CD14-positive monocyte (primary cell): ENCODE results near the gene NAT8. TPM values are rescaled to one million over a fixed set of nuclear protein-coding genes. Genes with fewer than 3 reads are reported as not detected.

ENCODE experiments used
- DNase-seq, 3 donors: peaks; one replicate each; pipeline ENCODE4 v3.0.0-alpha.2; 2011 to 2022
- H2AFZ ChIP-seq: 2 replicates; pipeline ENCODE4 v1.6.0; 2012; ENCODE audit warnings: mild to moderate bottlenecking, low read depth, low read length, inconsistent platforms; ENCODE audit not compliant: insufficient read depth, poor library complexity, severe bottlenecking
- H3K27ac ChIP-seq, 2 donors: 1 replicate in 1 of 2; 2 replicates in 1 of 2; pipeline ENCODE4 v1.5.1; 2012 to 2013; ENCODE audit warnings: low read length in 2 of 2, control low read depth in 1 of 2, inconsistent platforms in 1 of 2, low read depth in 1 of 2, mild to moderate bottlenecking in 1 of 2
- H3K27me3 ChIP-seq, 2 donors: one replicate each; pipeline versions ENCODE4 v1.6.0 to v1.6.1; 2011 to 2013; ENCODE audit warnings: low read length in 2 of 2; ENCODE audit not compliant: control insufficient read depth in 2 of 2, insufficient read depth in 2 of 2
- H3K36me3 ChIP-seq, 2 donors: replicated peaks in 1 of 2; 1 replicate in 1 of 2; 2 replicates in 1 of 2; pipeline versions ENCODE4 v1.5.1 to v1.6.1; 2012 to 2013; ENCODE audit warnings: low read length in 2 of 2, control low read depth in 1 of 2, inconsistent platforms in 1 of 2, mild to moderate bottlenecking in 1 of 2; ENCODE audit not compliant: insufficient read depth in 2 of 2, control insufficient read depth in 1 of 2
- H3K4me1 ChIP-seq, 2 donors: 1 replicate in 1 of 2; 2 replicates in 1 of 2; pipeline versions ENCODE4 v1.5.1 to v1.6.1; 2012 to 2013; ENCODE audit warnings: low read length in 2 of 2, control low read depth in 1 of 2, inconsistent platforms in 1 of 2, mild to moderate bottlenecking in 1 of 2, moderate library complexity in 1 of 2; ENCODE audit not compliant: insufficient read depth in 2 of 2, control insufficient read depth in 1 of 2
- H3K4me2 ChIP-seq: replicated peaks from 2 replicates; pipeline ENCODE3; 2012; ENCODE audit warnings: low read length, moderate library complexity, mild to moderate bottlenecking; ENCODE audit not compliant: poor library complexity, severe bottlenecking; ENCODE audit errors: extremely low read depth
- H3K4me3 ChIP-seq, 3 experiments: fragments of 200-600 bp in 1 of 3; sonication (generic) in 1 of 3; replicated peaks in 1 of 3; 1 replicate in 2 of 3; 2 replicates in 1 of 3; pipeline ENCODE4 v1.5.1; 2011 to 2013; ENCODE audit warnings: low read length in 3 of 3, mild to moderate bottlenecking in 3 of 3, control low read depth in 2 of 3, low read depth in 2 of 3, inconsistent platforms in 1 of 3, moderate library complexity in 1 of 3
- H3K79me2 ChIP-seq: 2 replicates; pipeline ENCODE4 v1.6.0; 2012; ENCODE audit warnings: mild to moderate bottlenecking, control low read depth, inconsistent platforms, low read length, moderate library complexity; ENCODE audit not compliant: insufficient read depth
- H3K9ac ChIP-seq: 2 replicates; pipeline ENCODE4 v1.6.0; 2017; ENCODE audit warnings: low read length, mild to moderate bottlenecking; ENCODE audit not compliant: insufficient read depth, poor library complexity, severe bottlenecking
- H3K9me3 ChIP-seq, 2 donors: replicated peaks in 1 of 2; 1 replicate in 1 of 2; 2 replicates in 1 of 2; pipeline versions ENCODE4 v1.5.1 to v1.6.1; 2012 to 2013; ENCODE audit warnings: low read length in 2 of 2, control low read depth in 1 of 2; ENCODE audit not compliant: control insufficient read depth in 1 of 2, insufficient read depth in 1 of 2
- H4K20me1 ChIP-seq: 2 replicates; pipeline ENCODE4 v1.6.0; 2012; ENCODE audit warnings: mild to moderate bottlenecking, low read length, control low read depth, moderate library complexity; ENCODE audit not compliant: insufficient read depth
- H3K27ac Mint-ChIP-seq, 7 donors: one replicate each; pipeline ENCODE4 v1.8.0; 2020; ENCODE audit warnings: mild to moderate bottlenecking in 7 of 7, mixed read lengths in 7 of 7, moderate library complexity in 6 of 7, inconsistent platforms in 2 of 7
- H3K27me3 Mint-ChIP-seq, 3 donors: one replicate each; pipeline ENCODE4 v1.8.0; 2021 to 2022; ENCODE audit warnings: low read depth in 3 of 3, mild to moderate bottlenecking in 3 of 3, mixed read lengths in 3 of 3, moderate library complexity in 3 of 3, inconsistent platforms in 1 of 3
- H3K36me3 Mint-ChIP-seq, 2 donors: one replicate each; pipeline ENCODE4 v1.8.0; 2020; ENCODE audit warnings: mixed read lengths in 2 of 2, inconsistent platforms in 1 of 2, mild to moderate bottlenecking in 1 of 2
- H3K4me1 Mint-ChIP-seq: one replicate; pipeline ENCODE4 v1.8.0; 2020; ENCODE audit warnings: mild to moderate bottlenecking, mixed read lengths
- H3K4me3 Mint-ChIP-seq, 2 donors: one replicate each; pipeline ENCODE4 v1.8.0; 2020; ENCODE audit warnings: mild to moderate bottlenecking in 2 of 2, mixed read lengths in 2 of 2, moderate library complexity in 1 of 2
- H3K9me3 Mint-ChIP-seq, 7 donors: one replicate each; pipeline ENCODE4 v1.8.0; 2020 to 2022; ENCODE audit warnings: mixed read lengths in 7 of 7, mild to moderate bottlenecking in 6 of 7, moderate library complexity in 6 of 7, inconsistent platforms in 2 of 7
- WGBS: methylation state at CpG from one replicate; pipeline ENCODE4 v1.1.5; 2013; ENCODE audit warnings: missing lambda C conversion rate; ENCODE audit not compliant: insufficient coverage; 5-methylcytosine and 5-hydroxymethylcytosine counted together
- intact Hi-C, 2 donors: fragments of 100-400 bp; cut with micrococcal nuclease; formaldehyde crosslinking; loops; one replicate each; pipeline versions ENCODE4 v1.15.0 to v1.15.1; 2023
- polyA plus RNA-seq, 3 donors: library from polyadenylated mRNA; depleted of rRNA in 1 of 3; unstranded in 2 of 3; stranded (reverse) in 1 of 3; fragments of 300-500 nt in 2 of 3; fragments of >200 nt in 1 of 3; fragmentation: Illumina TruSeq in 2 of 3; gene quantifications; 1 replicate in 2 of 3; 2 replicates in 1 of 3; pipeline ENCODE4 v1.2.3, GENCODE V29; 2012 to 2021
- TF ChIP-seq, protein P1 (sequence below): fragments of 200-600 bp; IDR thresholded peaks from one replicate; pipeline ENCODE4 v1.8.0; 2022; ENCODE audit warnings: antibody characterized with exemption, mild to moderate bottlenecking

NAT8 gene
- polyA plus RNA-seq, 3 donors: not detected

DNA sequence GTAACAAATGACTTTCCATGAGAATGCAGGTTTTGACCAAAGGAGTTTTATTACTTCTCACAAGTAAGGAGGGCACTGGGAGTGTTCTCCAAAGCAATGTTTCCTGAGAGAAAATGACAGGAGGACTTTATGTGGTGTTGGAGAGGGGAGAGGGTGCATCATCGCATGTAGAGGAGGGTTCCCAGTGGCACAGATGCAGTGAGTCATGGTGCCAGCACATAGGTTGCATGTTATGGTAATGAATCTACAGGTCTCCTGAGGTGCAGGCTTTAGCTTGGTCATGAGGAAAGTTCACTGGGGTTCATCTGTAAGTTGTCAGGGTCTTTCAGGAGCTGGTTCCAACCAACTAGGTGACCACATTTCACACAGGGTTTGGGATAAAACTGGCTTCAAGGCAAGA, 30.4 kb downstream of the NAT8 start:
- TF ChIP-seq, protein P1, sequence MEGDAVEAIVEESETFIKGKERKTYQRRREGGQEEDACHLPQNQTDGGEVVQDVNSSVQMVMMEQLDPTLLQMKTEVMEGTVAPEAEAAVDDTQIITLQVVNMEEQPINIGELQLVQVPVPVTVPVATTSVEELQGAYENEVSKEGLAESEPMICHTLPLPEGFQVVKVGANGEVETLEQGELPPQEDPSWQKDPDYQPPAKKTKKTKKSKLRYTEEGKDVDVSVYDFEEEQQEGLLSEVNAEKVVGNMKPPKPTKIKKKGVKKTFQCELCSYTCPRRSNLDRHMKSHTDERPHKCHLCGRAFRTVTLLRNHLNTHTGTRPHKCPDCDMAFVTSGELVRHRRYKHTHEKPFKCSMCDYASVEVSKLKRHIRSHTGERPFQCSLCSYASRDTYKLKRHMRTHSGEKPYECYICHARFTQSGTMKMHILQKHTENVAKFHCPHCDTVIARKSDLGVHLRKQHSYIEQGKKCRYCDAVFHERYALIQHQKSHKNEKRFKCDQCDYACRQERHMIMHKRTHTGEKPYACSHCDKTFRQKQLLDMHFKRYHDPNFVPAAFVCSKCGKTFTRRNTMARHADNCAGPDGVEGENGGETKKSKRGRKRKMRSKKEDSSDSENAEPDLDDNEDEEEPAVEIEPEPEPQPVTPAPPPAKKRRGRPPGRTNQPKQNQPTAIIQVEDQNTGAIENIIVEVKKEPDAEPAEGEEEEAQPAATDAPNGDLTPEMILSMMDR: no peak
- Histone ChIP-seq H3K4me1 (no peaks in the 10 kb centered on the region), H3K4me2 (no peak overlapping the region), H3K9ac (no peak overlapping the region), H4K20me1 (no peaks in the 10 kb centered on the region), H3K4me3 (no peak overlapping the region), H3K27me3 (no peaks in the 10 kb centered on the region), H2AFZ (no peak overlapping the region), H3K9me3 (no peaks in the 10 kb centered on the region), H3K27ac (no peak overlapping the region), H3K79me2 (no peaks in the 10 kb centered on the region), H3K36me3 (no peaks in the 10 kb centered on the region)
- no peaks in the 10 kb centered on the region for H3K4me1 Mint-ChIP-seq
- intact Hi-C loops: no loop called here
- WGBS: 100% methylated on average over 1 of the region's 1 CpG
- DNase-seq: no peak
- no peak overlapping the region for H3K4me3 Mint-ChIP-seq
- peaks cover 0 to 6% of the 10 kb centered on the region in 2 donors for H3K36me3 Mint-ChIP-seq
- H3K9me3 Mint-ChIP-seq: peaks cover 0 to 1% (median 0%) of the 10 kb centered on the region in 7 donors
- H3K27ac Mint-ChIP-seq: peak overlapping the region in 1 of 7 donors; percentile 16
- H3K27me3 Mint-ChIP-seq: peaks cover 0 to 7% (median 2%) of the 10 kb centered on the region in 3 donors

DNA sequence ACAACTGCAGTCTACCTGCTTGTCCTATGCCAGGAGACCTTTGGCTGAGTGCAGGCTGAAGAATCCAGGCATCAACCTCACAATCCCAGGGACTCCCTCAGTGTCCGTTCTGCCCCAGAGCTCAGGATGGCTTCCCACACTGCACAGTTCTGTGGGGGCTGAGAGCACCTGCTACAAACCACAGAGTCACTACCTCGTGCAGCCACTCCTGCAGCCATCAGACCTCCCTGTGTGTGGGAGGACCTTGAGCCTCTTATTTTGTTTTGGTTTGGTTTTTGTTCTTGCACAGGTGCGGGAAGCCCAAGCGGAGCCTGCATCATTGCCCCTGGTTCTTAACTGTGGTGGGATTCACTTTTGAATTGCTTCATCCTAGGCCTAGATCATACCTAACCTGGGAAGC, 31.0 kb downstream of the NAT8 start:
- Histone ChIP-seq H4K20me1 (no peaks in the 10 kb centered on the region), H3K4me2 (no peak overlapping the region), H3K9me3 (no peaks in the 10 kb centered on the region), H3K36me3 (no peaks in the 10 kb centered on the region), H2AFZ (no peak overlapping the region), H3K27ac (no peak overlapping the region), H3K9ac (no peak overlapping the region), H3K79me2 (no peaks in the 10 kb centered on the region), H3K4me3 (no peak overlapping the region), H3K4me1 (no peaks in the 10 kb centered on the region), H3K27me3 (no peaks in the 10 kb centered on the region)
- intact Hi-C loops: no loop called here
- Mint-ChIP-seq H3K4me1 (no peaks in the 10 kb centered on the region), H3K27me3 (peaks cover 0 to 4% (median 2%) of the 10 kb centered on the region in 3 donors), H3K27ac (no peak overlapping the region), H3K4me3 (no peak overlapping the region), H3K36me3 (peaks cover 0 to 6% of the 10 kb centered on the region in 2 donors), H3K9me3 (peaks cover 0 to 1% (median 0%) of the 10 kb centered on the region in 7 donors)
- TF ChIP-seq, protein P1: no peak
- DNase-seq: no peak
- no CpG with 5 or more reads among the region's 4 CpGs for WGBS
